Gastrocnemius medialis (tissue), 4 donors: Measurements from ENCODE around the gene ULBP3. TPM values are rescaled to one million over a fixed set of nuclear protein-coding genes. Genes with fewer than 3 reads are reported as not detected.

Experiments
- ATAC-seq, 2 donors: fragments of 150-250 bp; one replicate each; pipeline ENCODE4 v1.9.1; 2016
- DNase-seq, 2 donors: peaks; one replicate each; pipeline ENCODE4 v3.0.0-alpha.2; 2019
- H3K27ac ChIP-seq, 4 donors: fragments of 200-600 bp; sonication (generic); 1 replicate in 1 of 4; 2 replicates in 3 of 4; pipeline ENCODE4 v1.5.1; 2016 to 2018; ENCODE audit warnings: mild to moderate bottlenecking in 2 of 4, moderate library complexity in 1 of 4
- H3K27me3 ChIP-seq, 3 donors: fragments of 200-600 bp; sonication (generic) in 2 of 3; 1 replicate in 1 of 3; 2 replicates in 2 of 3; pipeline versions ENCODE4 v1.5.1 to v1.6.0; 2016 to 2019; ENCODE audit warnings: mild to moderate bottlenecking in 1 of 3, moderate library complexity in 1 of 3
- H3K36me3 ChIP-seq, 2 donors: fragments of 200-600 bp; sonication (generic) in 1 of 2; one replicate each; pipeline ENCODE4 v1.5.1; 2017 to 2018
- H3K4me1 ChIP-seq, 2 donors: fragments of 200-600 bp; sonication (generic) in 1 of 2; one replicate each; pipeline ENCODE4 v1.5.1; 2016 to 2017; ENCODE audit warnings: mild to moderate bottlenecking in 2 of 2
- H3K4me3 ChIP-seq, 4 donors: fragments of 200-600 bp; sonication (generic) in 3 of 4; 1 replicate in 1 of 4; 2 replicates in 3 of 4; pipeline ENCODE4 v1.5.1; 2016 to 2019; ENCODE audit warnings: mild to moderate bottlenecking in 2 of 4
- H3K9me3 ChIP-seq, 3 donors: fragments of 200-600 bp; sonication (generic) in 2 of 3; 1 replicate in 1 of 3; 2 replicates in 2 of 3; pipeline ENCODE4 v1.5.1; 2016 to 2019
- CTCF ChIP-seq, 5 experiments: fragments of 450-650 bp in 3 of 5; fragments of 200-600 bp in 2 of 5; sonication (generic) in 2 of 5; IDR thresholded peaks in 4 of 5; conservative IDR thresholded peaks in 1 of 5; 1 replicate in 4 of 5; 2 replicates in 1 of 5; pipeline ENCODE4 v1.5.1; 2016 to 2019; ENCODE audit warnings: antibody characterized with exemption in 5 of 5, mild to moderate bottlenecking in 3 of 5, moderate library complexity in 3 of 5
- POLR2A ChIP-seq, 2 donors: fragments of 450-650 bp; IDR thresholded peaks; one replicate each; pipeline ENCODE4 v1.6.1; 2017; ENCODE audit warnings: antibody characterized with exemption in 2 of 2, mild to moderate bottlenecking in 2 of 2, moderate library complexity in 2 of 2
- in situ Hi-C, 4 donors: fragments of 200-750 bp; cut with MboI; loops; one replicate each; pipeline versions ENCODE4 v1.15.0 to v1.8.0; 2017; ENCODE audit warnings: low sequenced_read_pairs in 4 of 4
- intact Hi-C: fragments of 100-400 bp; cut with DNase I; formaldehyde crosslinking; loops from one replicate; pipeline ENCODE4 v1.15.1; 2023; ENCODE audit warnings: low total_unique reads
- total RNA-seq, 4 donors: library from RNA; depleted of rRNA; stranded (reverse); fragments of >200 nt; gene quantifications; one replicate each; pipeline versions ENCODE4 v1.1.0 to v1.2.3, GENCODE V29; 2016

The ULBP3 gene
- total RNA-seq, 4 donors from 2014 or later: 1.1 TPM; not detected in 3

- DNase-seq: no peak
- Histone ChIP-seq H3K36me3 (no peaks in the 10 kb centered on the region), H3K27ac (no peak overlapping the region), H3K27me3 (peaks cover 41 to 48% (median 46%) of the 10 kb centered on the region in 3 donors), H3K9me3 (no peaks in the 10 kb centered on the region), H3K4me1 (peaks cover 6 to 13% of the 10 kb centered on the region in 2 donors), H3K4me3 (peak overlapping the region in 2 of 4 donors; percentile 36 to 57)
- in situ Hi-C loops (no loop called here), intact Hi-C loops (no loop called here)
- ATAC-seq: no peak
- TF ChIP-seq POLR2A (IDR thresholded peaks at IDR 0.05) (no peak), CTCF (IDR thresholded peaks at IDR 0.05 in 4 of 5, conservative IDR thresholded peaks at IDR 0.05 in 1 of 5) (no peak)
Measured at GRCh38 chr6:150038202-150039062, 30.5 kb downstream of the ULBP3 start.

- in situ Hi-C loops (no loop called here), intact Hi-C loops (no loop called here)
- Histone ChIP-seq H3K36me3 (no peaks in the 10 kb centered on the region), H3K27me3 (peaks cover 41 to 48% (median 46%) of the 10 kb centered on the region in 3 donors), H3K9me3 (no peaks in the 10 kb centered on the region), H3K4me1 (peaks cover 6 to 13% of the 10 kb centered on the region in 2 donors), H3K4me3 (peak overlapping the region; percentile 21 to 57 (median 39)), H3K27ac (no peak overlapping the region)
- DNase-seq (no peak), ATAC-seq (no peak)
- TF ChIP-seq POLR2A (IDR thresholded peaks at IDR 0.05) (no peak), CTCF (IDR thresholded peaks at IDR 0.05 in 4 of 5, conservative IDR thresholded peaks at IDR 0.05 in 1 of 5) (no peak)
Measured at GRCh38 chr6:150037526-150038201, 31.3 kb downstream of the ULBP3 start.

GRCh38 chr6:150036081-150036480 is 32.8 kb downstream of the ULBP3 start:
- ATAC-seq (no peak), DNase-seq (no peak)
- no peak overlapping the region for H3K27ac ChIP-seq
- H3K4me3 ChIP-seq: no peak overlapping the region
- H3K27me3 ChIP-seq: peaks cover 41 to 46% (median 46%) of the 10 kb centered on the region in 3 donors
- peaks cover 6 to 13% of the 10 kb centered on the region in 2 donors for H3K4me1 ChIP-seq
- TF ChIP-seq CTCF (IDR thresholded peaks at IDR 0.05 in 4 of 5, conservative IDR thresholded peaks at IDR 0.05 in 1 of 5) (no peak), POLR2A (IDR thresholded peaks at IDR 0.05) (no peak)
- in situ Hi-C loops: no loop called here
- intact Hi-C loops: no loop called here
- H3K36me3 ChIP-seq: no peaks in the 10 kb centered on the region
- no peaks in the 10 kb centered on the region for H3K9me3 ChIP-seq

GRCh38 chr6:150033207-150033771 is 35.6 kb downstream of the ULBP3 start:
- H3K9me3 ChIP-seq: no peaks in the 10 kb centered on the region
- peaks cover 20 to 26% (median 25%) of the 10 kb centered on the region in 3 donors for H3K27me3 ChIP-seq
- no peak for TF ChIP-seq POLR2A (IDR thresholded peaks at IDR 0.05)
- no peak for TF ChIP-seq CTCF (IDR thresholded peaks at IDR 0.05 in 4 of 5, conservative IDR thresholded peaks at IDR 0.05 in 1 of 5)
- intact Hi-C loops: no loop called here
- H3K4me3 ChIP-seq: no peak overlapping the region
- H3K4me1 ChIP-seq: peaks cover 6 to 10% of the 10 kb centered on the region in 2 donors
- in situ Hi-C loops: no loop called here
- no peaks in the 10 kb centered on the region for H3K36me3 ChIP-seq
- no peak for DNase-seq
- no peak for ATAC-seq
- no peak overlapping the region for H3K27ac ChIP-seq
